Measurements from ENCODE around the gene ARHGAP8.
"Not testable (repeated sequence)": the region's sequence is repeated elsewhere in the genome, so short reads cannot be mapped to it uniquely, and the experiment has no call there.

Gene ARHGAP8

GRCh38 chr22:44838316-44839016 is 86.1 kb downstream of the ARHGAP8 start:
- no peak for DNase-seq

- DNase-seq = no peak
These were observed 86.7 kb downstream of the ARHGAP8 start for GRCh38 chr22:44839061-44839460.

GRCh38 chr22:44839721-44840120 is 87.3 kb downstream of the ARHGAP8 start:
- DNase-seq = no peak

GRCh38 chr22:44840611-44841322 is 88.4 kb downstream of the ARHGAP8 start:
- DNase-seq = no peak

GRCh38 chr22:44842417-44842816 is 90.0 kb downstream of the ARHGAP8 start:
- DNase-seq = no peak

- DNase-seq = no peak
These were observed 92.8 kb downstream of the ARHGAP8 start for GRCh38 chr22:44845191-44845590.

- no peak for DNase-seq
These were observed 93.7 kb downstream of the ARHGAP8 start for GRCh38 chr22:44845796-44846720.

GRCh38 chr22:44846726-44847275 is 94.4 kb downstream of the ARHGAP8 start:
- DNase-seq = no peak

GRCh38 chr22:44847380-44847779 is 95.0 kb downstream of the ARHGAP8 start:
- no peak for DNase-seq

GRCh38 chr22:44847892-44848291 is 95.5 kb downstream of the ARHGAP8 start:
- no peak for DNase-seq

GRCh38 chr22:44848296-44848741 is 95.9 kb downstream of the ARHGAP8 start:
- peak; percentile 33 for DNase-seq

- no peak for DNase-seq
These were observed 96.5 kb downstream of the ARHGAP8 start for GRCh38 chr22:44848791-44849420.

- DNase-seq = no peak
These were observed 98.6 kb downstream of the ARHGAP8 start for GRCh38 chr22:44850946-44851345.

- not testable (repeated sequence) for DNase-seq
These were observed 102.3 kb downstream of the ARHGAP8 start for GRCh38 chr22:44854641-44855040.

- no peak for DNase-seq
These were observed 103.5 kb downstream of the ARHGAP8 start for GRCh38 chr22:44855855-44856254.

GRCh38 chr22:44858819-44859218 is 106.4 kb downstream of the ARHGAP8 start:
- DNase-seq = not testable (repeated sequence)

GRCh38 chr22:44859641-44860040 is 107.3 kb downstream of the ARHGAP8 start:
- DNase-seq = no peak

- DNase-seq = peak; percentile 25
These were observed 107.9 kb downstream of the ARHGAP8 start for GRCh38 chr22:44860311-44860710.

- no peak for DNase-seq
These were observed 108.9 kb downstream of the ARHGAP8 start for GRCh38 chr22:44861245-44861644.

GRCh38 chr22:44862281-44862680 is 109.9 kb downstream of the ARHGAP8 start:
- DNase-seq = no peak

GRCh38 chr22:44862981-44863860 is 110.8 kb downstream of the ARHGAP8 start:
- no peak for DNase-seq
